HG03558 (cell line): Measurements from ENCODE around the gene HTT.

Experiments used
- ATAC-seq: cut with Tn5 transposase; IDR thresholded peaks from one replicate; pipeline ENCODE4 v1.9.1; 2021; ENCODE audit warnings: moderate number of reproducible peaks; ENCODE audit not compliant: unreplicated experiment; ENCODE audit errors: extremely low read depth

Gene HTT

DNA sequence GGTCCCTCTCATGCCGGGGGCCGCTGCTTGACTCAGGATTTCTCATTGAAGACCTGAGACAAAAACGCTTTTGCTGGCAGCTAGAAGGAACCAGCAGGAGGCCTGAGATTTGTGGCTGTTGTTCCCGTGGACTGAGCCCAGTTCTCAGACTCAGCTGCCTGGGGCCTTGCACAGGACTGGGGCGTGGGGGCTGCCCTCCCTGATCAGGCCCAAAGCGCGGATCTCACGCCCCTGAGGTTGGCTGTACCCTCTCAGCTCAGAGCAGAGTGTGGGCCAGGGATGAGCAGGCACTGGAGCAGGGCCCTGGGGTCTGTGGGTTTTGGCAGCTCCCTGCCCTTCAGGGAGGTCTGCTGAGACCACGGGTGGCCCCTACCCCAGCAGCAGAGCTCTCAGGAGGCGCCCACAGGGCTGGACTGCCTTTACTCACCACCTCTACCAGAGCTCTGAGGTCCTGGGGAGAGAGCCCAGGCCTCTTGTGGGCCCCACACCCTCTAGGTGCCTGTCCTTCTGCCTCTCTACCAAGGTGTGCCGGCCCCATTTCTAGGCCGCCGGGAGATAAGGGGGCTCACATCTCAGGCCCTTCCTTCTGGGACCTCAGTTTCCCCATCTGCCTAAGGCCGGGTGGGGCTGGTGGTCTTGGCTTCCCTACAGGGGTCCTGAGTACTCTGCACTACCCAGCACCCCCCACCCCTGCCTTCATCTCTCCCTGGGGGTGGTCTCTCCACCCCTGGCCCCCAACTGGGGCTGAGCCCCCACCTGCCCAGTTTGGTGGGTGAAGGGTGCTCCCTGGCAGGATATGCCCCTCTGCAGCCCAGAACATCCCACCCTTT is 180.0 kb downstream of the HTT start:
- ATAC-seq, result no peak

DNA sequence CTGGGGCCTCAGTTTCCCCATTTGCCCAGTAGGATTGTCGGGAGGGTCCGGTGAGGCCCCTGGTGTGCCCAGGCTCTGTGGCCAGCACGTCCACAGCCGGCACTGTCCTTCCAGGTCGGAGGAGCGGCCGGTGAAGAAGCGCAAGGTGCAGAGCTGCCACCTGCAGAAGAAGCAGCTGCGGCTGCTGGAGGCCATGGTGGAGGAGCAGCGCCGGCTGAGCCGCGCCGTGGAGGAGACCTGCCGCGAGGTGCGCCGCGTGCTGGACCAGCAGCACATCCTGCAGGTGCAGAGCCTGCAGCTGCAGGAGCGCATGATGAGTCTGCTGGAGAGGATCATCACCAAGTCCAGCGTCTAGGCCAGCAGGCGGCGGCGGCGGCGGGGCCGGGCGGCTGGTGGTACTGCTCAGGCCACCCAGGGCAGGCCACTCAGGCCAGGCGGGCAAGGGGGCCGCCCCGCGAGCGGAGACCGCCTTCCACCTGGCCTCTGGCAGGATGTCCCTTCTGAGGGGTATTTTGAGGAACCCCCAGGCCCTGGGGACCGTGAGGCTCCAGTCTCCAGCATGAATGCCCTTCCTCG is 181.2 kb downstream of the HTT start:
- ATAC-seq, result no peak

DNA sequence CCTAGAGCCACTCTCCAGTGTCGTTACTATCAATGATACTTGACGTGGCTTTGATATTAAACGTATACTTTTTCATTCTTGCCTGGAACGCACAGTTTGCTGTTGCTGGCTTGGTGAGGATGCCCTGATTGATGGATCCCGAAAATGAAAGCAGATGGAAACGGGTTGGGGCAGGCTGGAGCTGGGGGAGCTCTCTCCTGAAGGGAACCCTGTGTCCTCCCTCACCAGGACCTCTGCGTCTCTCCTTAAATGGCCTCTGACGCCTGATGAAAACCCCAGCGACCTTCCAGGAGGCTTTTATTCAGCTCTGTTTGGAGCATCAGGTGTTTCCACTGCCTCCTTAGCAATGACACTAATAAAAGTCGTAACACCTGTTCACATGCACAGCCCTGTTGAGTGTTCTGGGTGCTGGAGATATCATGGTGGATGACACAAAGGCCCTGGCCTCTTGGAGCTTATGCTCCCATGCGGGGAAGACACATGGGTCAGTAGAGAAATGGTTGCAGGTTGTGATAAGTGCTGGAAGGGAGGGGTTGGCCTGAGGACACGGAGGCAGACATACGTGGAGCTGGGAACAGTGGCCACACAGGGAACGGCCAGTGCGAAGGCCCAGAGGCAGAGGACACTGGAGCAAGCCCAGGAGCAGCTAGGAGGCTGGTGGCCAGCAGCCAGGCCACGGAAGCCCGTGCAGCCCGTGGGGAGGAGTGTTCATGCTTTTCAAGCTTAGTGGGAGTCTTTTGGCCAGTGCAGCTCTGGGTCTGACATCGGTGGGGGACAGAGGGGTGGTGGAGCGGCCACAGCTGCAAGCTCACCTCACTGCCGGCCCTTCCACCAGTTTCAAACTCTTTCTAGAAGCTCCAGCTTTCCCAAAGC is 182.0 kb downstream of the HTT start:
- ATAC-seq, result no peak

DNA sequence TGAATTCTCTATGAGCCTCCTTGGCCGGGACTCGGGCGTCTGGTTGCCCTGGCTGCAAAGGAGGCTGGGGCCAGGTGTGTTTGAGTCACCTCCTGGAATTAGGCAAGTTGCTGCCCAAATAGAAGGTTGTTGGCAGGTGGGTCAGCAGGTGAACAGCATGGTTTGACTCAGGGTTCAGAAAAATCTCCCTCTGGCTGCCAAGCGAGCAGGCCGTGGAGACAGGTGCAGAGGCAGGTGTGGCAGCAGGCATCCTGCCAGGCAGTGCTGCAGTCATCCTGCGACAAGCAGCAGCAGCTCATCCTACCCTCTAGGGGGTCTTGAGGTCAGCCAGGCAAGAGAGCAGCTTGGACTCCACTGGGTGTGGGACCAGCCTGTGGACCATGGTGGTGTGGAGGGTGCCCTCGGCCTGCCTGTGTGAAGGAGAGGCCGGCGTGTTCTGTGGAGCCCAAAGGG is 182.6 kb downstream of the HTT start:
- no peak for ATAC-seq

DNA sequence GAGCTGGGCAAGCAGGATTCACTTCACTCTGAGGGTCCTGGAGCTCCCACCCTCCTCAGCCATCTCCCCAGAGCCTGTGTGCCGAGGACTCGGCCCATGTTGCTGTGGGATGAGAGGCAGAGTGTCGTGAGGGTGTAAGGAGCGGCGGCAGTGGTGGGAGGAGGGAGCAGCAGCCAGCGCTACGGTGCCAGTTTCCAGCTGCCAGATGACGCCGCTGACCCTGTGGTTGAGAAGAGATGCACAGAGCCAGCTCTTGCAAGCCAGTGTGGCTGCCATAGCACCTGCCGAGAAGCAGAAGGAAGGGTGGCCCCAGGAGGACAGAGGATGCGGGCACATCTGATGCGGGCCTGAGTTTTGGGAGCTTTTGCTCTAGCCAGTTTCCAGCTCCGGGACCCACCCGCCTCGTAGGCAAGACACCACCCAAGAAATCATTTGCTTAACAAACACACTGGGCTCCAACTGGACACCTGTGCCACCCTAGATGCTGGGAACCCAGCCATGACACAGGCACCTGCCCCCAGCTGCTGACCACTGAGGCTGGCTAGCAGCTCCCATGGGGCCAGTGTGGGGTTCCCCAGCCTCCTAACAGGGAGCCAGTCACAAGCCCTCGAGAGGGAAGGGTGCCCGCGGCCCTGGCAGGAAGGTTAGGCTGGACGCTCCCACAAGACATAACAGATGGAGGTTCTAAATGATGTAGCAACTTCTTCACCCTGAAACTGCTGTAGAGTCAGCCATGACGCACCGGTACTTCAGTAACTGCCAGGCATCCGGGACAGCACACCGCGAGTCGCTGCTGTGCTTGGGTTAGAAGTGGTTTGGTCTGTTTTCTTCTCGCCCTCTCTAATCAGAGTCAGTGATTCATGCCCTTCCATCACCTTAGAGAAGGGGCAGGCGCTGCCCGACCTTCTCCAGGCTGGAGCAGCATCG is 183.3 kb downstream of the HTT start:
- ATAC-seq, result no peak

DNA sequence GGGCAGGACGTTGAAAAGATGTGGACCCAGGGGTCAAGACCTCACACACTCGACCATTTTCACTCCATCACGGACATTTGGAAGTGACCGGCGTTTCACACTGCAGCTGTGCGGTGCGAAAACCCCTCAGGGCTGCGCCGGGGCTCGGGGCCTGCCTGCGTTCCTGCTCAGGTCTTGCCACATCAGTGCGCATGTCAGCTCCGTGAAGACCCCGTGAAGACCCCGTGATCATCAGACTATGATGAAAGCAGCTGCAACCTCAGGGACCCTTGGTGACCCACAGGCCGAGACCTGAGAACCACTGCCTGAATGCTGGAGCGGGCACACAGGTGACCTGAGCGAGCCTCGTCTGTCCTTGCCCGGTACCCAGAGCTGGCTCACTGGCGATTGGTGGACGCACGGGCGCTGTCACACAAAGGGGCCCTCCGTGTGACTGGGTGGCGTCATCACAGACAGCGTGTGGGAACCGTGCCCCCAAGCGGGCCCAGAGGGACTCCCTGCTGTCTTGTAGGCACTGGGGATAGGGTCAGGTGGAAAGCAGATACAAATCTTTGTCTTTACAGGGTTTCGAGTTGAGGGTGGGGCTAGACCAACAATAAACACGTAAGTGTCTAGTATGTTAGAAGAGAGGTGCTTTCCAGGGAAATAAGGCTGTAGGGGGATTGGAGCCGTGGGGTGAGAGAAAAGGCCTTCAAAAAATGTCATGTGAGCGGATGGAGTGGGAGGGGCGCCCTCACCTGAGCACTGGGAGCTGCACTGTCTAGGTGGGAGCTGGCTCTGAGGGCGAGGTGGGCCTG is 187.1 kb downstream of the HTT start:
- no peak for ATAC-seq

DNA sequence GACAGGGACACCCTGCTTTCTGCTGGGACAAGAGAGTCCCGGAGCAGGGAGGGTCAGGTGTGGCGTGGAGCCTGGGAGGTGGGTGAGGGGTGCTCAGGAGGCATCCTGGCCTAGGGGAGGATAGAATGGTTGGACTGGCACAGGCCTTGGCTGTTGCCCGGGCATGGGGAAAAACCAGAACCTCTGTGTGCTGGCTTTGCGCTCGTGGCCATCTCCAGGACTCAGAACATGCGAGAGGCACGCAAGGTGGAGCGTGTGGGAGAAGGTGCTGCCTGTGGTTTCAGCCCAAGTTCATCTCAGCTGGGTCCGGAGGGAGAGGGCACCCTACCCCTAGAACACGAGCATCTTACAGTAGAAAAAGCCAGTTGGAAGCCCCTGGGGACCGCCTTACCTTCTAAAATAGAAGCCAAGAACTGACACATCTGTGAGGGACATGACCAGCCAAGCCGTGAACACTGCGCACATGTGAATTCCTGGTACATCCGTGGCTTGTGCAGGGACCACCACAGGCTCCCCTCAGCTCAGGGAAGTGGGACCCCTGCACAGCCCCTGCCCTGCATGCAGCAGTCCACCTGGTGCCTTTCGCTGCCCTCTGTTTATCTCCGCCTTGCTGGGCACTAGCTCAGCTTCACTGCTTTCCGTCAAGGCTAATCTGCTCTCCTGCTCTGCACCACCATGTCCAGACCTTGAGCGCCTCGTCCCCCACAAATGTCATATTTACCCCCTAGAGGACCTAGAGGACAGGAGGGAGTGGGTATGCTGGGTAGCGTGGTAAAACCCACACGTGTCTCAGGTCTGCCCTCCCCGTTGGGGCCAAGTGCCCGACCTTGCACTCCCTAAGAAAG is 187.9 kb downstream of the HTT start:
- no peak for ATAC-seq

DNA sequence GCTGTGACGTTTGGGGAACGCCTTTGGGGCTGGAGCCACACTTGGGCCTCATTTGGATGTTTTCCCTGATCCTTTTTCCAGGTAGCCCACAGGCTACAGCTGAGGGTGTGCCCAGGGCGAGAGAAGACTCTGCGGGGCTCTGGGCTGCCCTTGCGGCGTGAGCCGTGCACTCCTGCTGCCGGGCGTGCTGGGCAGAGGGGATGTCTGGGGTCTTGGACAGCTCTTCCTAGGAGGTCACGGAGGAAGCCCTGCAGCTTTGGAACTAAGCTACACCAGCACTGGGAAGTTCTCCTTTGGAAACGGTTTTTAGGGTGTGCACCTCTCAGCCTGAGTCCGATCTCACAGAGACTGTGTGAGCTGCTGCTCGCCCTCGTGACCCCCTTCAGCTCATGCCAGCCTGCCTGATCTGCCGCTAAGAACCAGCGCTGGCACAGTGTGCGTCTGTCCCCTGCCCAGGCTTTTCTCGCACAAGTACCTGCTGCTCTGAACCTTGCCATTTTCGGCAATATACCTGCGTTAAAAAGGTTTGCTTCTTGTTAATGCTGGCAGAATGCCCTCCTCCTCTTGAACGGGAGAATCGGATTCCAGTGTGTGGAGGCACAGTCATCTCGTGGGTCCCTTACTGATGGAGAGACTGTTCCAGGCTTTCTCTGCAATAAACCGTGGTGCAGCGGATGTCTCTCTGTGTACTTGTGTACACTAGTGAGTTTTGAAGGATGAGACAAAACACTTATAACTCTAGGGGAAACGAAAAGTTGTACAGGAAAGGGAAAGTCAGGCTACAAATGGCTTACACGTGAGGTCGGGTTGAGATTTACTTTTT is 188.8 kb downstream of the HTT start:
- ATAC-seq, result no peak

DNA sequence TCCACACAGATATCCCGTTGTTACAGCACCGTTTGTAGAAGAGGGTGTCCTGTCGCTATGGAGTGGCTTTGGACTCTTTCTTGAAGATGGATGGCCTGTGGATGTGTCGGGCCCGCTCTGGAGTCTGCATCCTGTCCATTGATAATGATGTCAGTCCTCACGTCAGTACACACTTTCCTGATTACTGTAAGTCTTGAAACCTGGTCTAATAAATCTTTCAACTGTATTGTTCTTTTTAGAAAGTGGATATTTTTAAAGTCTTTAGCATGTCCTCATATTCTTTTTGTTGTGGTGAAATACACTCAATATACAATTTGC is 189.4 kb downstream of the HTT start:
- no peak for ATAC-seq

DNA sequence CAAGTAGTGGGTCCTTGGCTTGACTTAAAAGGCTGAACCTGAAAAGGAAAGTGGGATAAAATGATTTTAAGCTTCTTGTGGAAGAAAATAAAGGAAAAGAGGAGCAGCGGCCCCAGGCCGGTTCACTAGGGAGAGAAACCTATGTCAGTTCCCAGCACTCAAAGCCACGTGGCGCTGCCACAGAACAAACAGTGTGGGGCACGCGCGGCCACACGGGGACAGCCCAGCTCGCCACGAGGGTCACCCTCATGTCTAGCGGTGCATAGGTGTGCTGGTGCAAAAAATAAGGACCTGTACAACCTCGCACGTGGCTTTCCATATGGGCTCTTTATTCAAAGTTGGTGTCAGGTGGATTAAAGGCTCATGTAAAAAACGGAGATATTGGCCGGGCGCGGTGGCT is 191.6 kb downstream of the HTT start:
- no peak for ATAC-seq

DNA sequence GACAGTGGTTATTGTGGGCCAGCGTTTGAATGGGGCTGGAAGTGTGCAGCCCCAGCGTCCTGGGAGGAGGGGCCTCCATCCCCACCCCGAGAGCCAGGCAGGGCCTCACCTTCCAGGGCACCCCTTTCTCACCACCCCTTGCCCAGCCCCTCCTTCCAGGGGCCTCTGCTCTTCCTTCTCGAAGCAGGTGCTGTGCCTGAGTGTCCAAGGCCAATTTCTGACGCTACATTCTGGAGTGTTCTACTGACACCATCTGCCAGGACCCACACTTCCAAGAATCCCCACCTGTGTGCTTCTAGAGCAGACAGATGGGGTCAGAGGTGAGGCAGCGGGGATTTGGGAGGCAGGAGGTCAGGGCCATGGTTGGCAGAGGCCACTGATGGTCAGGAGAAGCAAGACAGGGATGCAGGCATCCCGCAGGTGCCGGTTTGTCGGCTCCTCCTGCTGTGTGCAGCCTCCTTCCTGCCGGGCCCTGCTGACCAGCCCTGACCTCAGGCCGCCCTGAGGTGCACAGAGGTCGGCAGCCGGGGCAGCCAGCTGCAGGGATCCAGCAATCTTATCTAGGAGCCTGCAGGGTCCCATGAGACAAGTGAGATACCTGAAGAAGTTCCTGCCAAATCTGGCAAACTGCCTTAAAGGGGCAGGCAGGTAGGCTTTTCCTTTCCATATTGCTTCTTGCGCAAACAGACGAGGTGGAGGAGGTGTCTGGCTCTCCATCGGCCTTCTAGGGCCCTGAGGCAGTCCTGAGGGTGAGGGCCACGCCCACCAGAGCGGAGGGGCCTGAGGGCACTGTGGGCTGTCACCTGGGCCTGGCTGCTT is 193.3 kb downstream of the HTT start:
- no peak for ATAC-seq

DNA sequence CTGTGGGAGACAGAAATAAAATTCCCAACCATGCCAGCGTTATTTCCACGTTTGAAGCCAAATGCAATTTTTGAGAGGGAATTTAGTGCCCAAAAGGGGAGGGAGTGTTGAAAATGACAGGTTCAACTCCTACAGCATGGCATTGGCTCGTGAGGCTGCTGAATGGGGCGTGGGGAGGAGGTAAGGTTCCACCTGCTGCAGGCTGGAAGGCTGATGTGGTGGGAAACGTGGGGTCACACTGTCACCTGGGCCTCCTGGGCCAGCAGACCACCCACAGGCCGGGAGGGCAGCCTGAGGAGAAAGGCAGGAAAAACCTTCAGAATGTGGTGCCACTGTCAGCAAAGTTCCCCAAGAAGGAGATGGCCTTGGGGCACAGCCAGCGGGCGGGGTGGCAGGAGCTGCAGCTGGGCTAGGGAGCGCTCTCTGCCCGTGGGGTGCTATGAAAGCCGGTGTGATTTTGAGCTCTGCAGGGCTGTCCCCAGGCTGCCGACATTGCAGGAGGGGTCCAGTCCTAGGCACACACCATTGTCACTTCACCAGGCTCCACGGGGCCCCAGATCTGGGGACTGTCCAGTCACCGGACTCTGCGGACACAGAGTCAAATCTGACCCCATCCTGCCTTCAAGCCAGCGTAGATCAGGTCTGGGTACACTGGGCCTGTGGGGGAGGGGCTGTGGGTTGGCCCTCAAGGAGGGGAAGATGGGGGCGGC is 194.1 kb downstream of the HTT start:
- no peak for ATAC-seq

DNA sequence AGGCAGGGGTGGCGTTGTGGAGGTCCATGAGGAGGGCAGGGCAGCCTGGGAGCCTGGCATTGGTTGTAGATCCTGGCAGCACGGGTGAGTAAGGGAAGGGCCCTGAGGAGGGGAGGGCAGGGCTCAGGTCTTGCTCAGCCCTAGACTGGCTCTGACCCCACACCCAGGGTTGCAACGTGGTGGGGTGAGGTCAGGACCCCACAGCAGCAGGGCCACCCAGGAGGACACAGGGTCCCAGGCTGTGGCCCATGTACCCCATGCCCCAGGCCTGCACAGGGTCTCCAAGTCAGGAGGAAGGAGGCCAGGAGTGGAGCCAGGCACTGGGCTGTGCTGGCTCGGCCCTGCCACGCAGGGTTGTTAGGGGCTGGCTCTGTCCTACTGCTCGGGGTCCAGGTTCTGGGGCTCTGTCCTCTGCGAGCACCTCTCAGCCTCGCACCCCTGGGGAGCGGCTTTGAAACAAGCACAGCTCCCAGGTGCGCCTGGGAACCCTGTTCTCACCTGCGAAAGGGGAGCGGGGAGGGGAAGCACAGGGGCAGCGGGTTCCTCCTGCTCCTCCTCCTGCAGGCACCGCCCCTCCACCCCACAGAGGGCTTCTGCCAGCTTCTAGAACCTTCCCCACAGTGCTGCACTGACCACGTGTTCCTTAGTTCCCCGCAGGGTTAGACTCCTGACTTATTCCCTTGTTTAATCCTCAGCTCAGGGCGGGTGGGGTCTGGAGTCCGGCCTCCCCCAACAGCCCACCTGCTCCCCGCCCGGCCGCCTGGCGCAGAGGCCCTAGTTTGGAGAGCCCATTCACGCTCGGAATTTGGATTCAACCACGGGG is 194.8 kb downstream of the HTT start:
- ATAC-seq, result no peak

DNA sequence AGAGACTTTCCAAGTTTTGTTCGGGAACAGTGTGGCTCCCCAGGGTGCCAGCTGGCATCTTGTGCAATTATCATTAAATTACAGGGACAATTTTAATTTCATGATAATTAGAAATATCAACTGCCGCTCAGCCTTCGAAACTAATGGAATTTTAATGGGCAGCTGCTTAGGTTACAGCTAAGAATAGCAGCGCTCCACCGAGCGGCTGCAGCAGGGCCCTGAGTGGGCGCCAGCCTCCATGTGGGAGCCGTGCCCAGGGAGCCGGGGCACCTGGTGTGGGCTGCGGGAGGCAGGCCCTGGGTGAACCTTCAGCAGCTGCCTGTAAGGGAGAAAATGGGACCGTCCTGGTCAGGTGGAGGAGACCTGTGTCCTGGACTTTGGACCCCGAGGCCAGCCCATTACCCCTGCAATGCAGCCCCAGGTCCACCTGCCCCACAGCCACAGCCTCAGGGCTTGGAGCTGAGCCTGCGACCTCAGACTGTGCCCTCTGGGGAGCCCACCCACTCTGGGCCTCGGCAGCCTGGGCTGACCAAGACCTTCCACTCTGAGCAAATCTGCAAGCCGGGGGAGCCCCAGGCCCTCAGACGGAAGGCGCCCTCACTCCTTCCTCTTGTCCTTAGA is 195.6 kb downstream of the HTT start:
- ATAC-seq, result no peak

DNA sequence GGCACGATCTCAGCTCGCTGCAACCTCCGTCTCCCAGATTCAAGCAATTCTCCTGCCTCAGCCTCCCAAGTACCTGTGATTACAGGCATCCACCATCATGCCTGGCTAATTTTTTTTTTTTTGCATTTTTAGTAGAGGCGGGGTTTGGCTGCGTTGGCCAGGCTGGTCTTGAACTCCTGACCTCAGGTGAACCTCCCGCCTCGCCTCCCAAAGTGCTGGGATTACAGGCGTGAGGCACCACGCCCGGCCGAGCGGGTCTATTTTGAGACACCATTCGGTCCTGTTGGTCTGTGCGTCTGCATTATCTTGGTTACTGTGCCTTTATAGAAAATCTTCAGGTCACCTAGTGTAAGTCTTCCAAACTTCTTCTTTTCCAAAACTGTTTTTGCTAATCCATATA is 196.7 kb downstream of the HTT start:
- ATAC-seq, result no peak
